K562 (cell line): ENCODE data around the gene DCAF15. TPM values are rescaled to one million over a fixed set of nuclear protein-coding genes. Genes with fewer than 3 reads are reported as not detected.
A peak's percentile ranks its signal among the peaks of the same experiment; 100 is the strongest.

Experiments used
- ATAC-seq: fragments of 200-7000 bp; cut with Tn5 transposase; 3 replicates; pipeline ENCODE4 v1.9.1; 2020; ENCODE audit warnings: moderate library complexity
- BruUV-seq: library from RNA; stranded (reverse); fragments of 400-500 nt; replicated peaks from 2 replicates; lab custom pipeline; 2021; lab: Mats Ljungman, UMichigan
- CTCF ChIA-PET: fragments of 300-600 bp; formaldehyde crosslinking; extraction: SDS; loops from one replicate; lab custom pipeline; 2021; ENCODE audit warnings: low intra/inter-chr PET ratio; lab: Yijun Ruan, JAX
- POLR2A ChIA-PET: fragments of 300-600, 350-650 bp; sonication (Branson Sonifier 250); formaldehyde crosslinking; extraction: SDS; loops from one replicate; lab custom pipeline; 2021; ENCODE audit warnings: antibody characterized with exemption, inconsistent platforms; lab: Yijun Ruan, JAX
- DNase-seq, 4 experiments: peaks; one replicate each; pipeline versions ENCODE4 v3.0.0 to v3.0.0-alpha.2; 2011 to 2018; ENCODE audit warnings: low spot score in 3 of 4, mixed read lengths in 3 of 4; ENCODE audit errors: extremely low read depth in 1 of 4
- FAIRE-seq: peaks from 2 replicates; lab custom pipeline; 2011; peaks lifted over from hg19 to GRCh38; lab: Jason Lieb, UNC
- H2AFZ ChIP-seq: 2 replicates; pipeline ENCODE4 v1.6.0; 2011; ENCODE audit warnings: low read depth, low read length, control low read depth, inconsistent platforms
- H3K27ac ChIP-seq: fragments of 200-600 bp; 3 replicates; pipeline ENCODE4 v1.8.0; 2011; ENCODE audit warnings: low read depth, mild to moderate bottlenecking, control low read depth, inconsistent platforms, low read length, moderate library complexity, mixed read lengths; ENCODE audit errors: extremely low read depth
- H3K27me3 ChIP-seq, 2 experiments: fragments of 300-600 bp in 1 of 2; 2 replicates in 1 of 2; 3 replicates in 1 of 2; pipeline versions ENCODE4 v1.6.0 to v1.8.0; 2011; ENCODE audit warnings: inconsistent platforms in 2 of 2, low read length in 2 of 2, mild to moderate bottlenecking in 1 of 2, mixed read lengths in 1 of 2, moderate library complexity in 1 of 2; ENCODE audit not compliant: control insufficient read depth in 2 of 2, insufficient read depth in 2 of 2
- H3K36me3 ChIP-seq: fragments of 300-600 bp; 3 replicates; pipeline ENCODE4 v1.8.0; 2011; ENCODE audit warnings: mild to moderate bottlenecking, low read length, inconsistent platforms; ENCODE audit not compliant: control insufficient read depth, insufficient read depth
- H3K4me1 ChIP-seq, 2 experiments: fragments of 200-600 bp in 1 of 2; replicated peaks in 1 of 2; 2 replicates in 1 of 2; 3 replicates in 1 of 2; pipeline versions ENCODE4 v1.5.1 to v1.8.0; 2011; ENCODE audit warnings: inconsistent platforms in 2 of 2, low read length in 2 of 2, mild to moderate bottlenecking in 1 of 2, mixed read lengths in 1 of 2, moderate library complexity in 1 of 2; ENCODE audit not compliant: control insufficient read depth in 2 of 2, insufficient read depth in 2 of 2
- H3K4me2 ChIP-seq: 2 replicates; pipeline ENCODE4 v1.6.1; 2011; ENCODE audit warnings: low read length, control low read depth, inconsistent platforms, mixed read lengths; ENCODE audit not compliant: insufficient read depth
- H3K4me3 ChIP-seq: fragments of 200-600 bp; sonication (generic), shearing (Covaris generic); 2 replicates; pipeline ENCODE4 v1.5.1; 2016; ENCODE audit warnings: control low read depth, inconsistent platforms
- H3K79me2 ChIP-seq: fragments of 200-600 bp; 3 replicates; pipeline ENCODE4 v1.8.0; 2011; ENCODE audit warnings: low read length, inconsistent platforms; ENCODE audit not compliant: control insufficient read depth, insufficient read depth
- H3K9ac ChIP-seq, 2 experiments: 2 replicates each; pipeline versions ENCODE4 v1.6.0 to v1.6.1; 2011; ENCODE audit warnings: low read depth in 2 of 2, low read length in 2 of 2, control low read depth in 1 of 2, inconsistent platforms in 1 of 2, mild to moderate bottlenecking in 1 of 2, mixed read lengths in 1 of 2; ENCODE audit not compliant: insufficient read depth in 1 of 2
- H3K9me1 ChIP-seq: one replicate; pipeline ENCODE4 v1.6.0; 2011; ENCODE audit warnings: inconsistent platforms, mild to moderate bottlenecking, low read length, moderate library complexity; ENCODE audit not compliant: control insufficient read depth, insufficient read depth
- H3K9me3 ChIP-seq: replicated peaks from 2 replicates; pipeline ENCODE4 v1.5.1; 2011; ENCODE audit warnings: low read depth, low read length, inconsistent platforms; ENCODE audit not compliant: control insufficient read depth, insufficient read depth
- H4K20me1 ChIP-seq: replicated peaks from 2 replicates; pipeline ENCODE4 v1.6.1; 2011; ENCODE audit warnings: low read length, inconsistent platforms, mixed read lengths; ENCODE audit not compliant: control insufficient read depth, insufficient read depth
- KAT2B ChIP-seq: IDR thresholded peaks from one replicate; pipeline ENCODE4 v1.6.1; 2012; ENCODE audit warnings: low read depth, mild to moderate bottlenecking, control low read depth, inconsistent platforms, low read length, moderate library complexity
- MTF1 ChIP-seq: fragments of 250-450 bp; sonication (Bioruptor Pico); IDR thresholded peaks from 2 replicates; pipeline ENCODE4 v1.9.0; 2021; ENCODE audit warnings: moderate library complexity, mild to moderate bottlenecking, inconsistent platforms, borderline replicate concordance
- NCOR1 ChIP-seq: fragments of 450-650 bp; IDR thresholded peaks from 2 replicates; pipeline ENCODE4 v1.6.1; 2016; ENCODE audit warnings: mild to moderate bottlenecking, moderate library complexity
- NFRKB ChIP-seq: fragments of 450-650 bp; IDR thresholded peaks from 2 replicates; pipeline ENCODE4 v1.6.1; 2016; ENCODE audit warnings: low read depth
- PHF21A ChIP-seq: fragments of 450-650 bp; IDR thresholded peaks from 2 replicates; pipeline ENCODE4 v1.6.1; 2017; ENCODE audit warnings: low read depth, borderline replicate concordance
- POLR2G ChIP-seq: fragments of 200-400 bp; formaldehyde crosslinking; IDR thresholded peaks from 2 replicates; pipeline ENCODE4 v1.6.1; 2017; ENCODE audit warnings: low read depth, mild to moderate bottlenecking, antibody characterized with exemption, low read length, moderate library complexity
- RBFOX2 ChIP-seq: fragments of 200-400 bp; formaldehyde crosslinking; IDR thresholded peaks from 2 replicates; pipeline ENCODE4 v1.6.1; 2017; ENCODE audit warnings: low read depth, mild to moderate bottlenecking, low read length, moderate library complexity
- RBM39 ChIP-seq: fragments of 200-400 bp; formaldehyde crosslinking; optimal IDR thresholded peaks from 2 replicates; pipeline ENCODE3; 2018; ENCODE audit warnings: low read depth, low read length
- ZBTB33 ChIP-seq: sonication (generic); formaldehyde crosslinking; IDR thresholded peaks from 2 replicates; pipeline ENCODE4 v1.8.1; 2023; ENCODE audit warnings: mild to moderate bottlenecking, missing genetic modification reagents
- ZNF274 ChIP-seq: IDR thresholded peaks from 2 replicates; pipeline ENCODE4 v1.6.1; 2011; ENCODE audit warnings: low read depth, mild to moderate bottlenecking, low read length, moderate library complexity, borderline replicate concordance
- ZNF707 ChIP-seq: fragments of 250-450 bp; sonication (Bioruptor Pico); conservative IDR thresholded peaks from 2 replicates; pipeline ENCODE4 v1.8.0; 2022; ENCODE audit warnings: inconsistent platforms, mild to moderate bottlenecking, moderate library complexity
- WGBS: fragments of 100-300 bp; shearing (Covaris generic); methylation state at CpG from one replicate; pipeline ENCODE4 v1.1.6; 2016; ENCODE audit warnings: low coverage, mixed read lengths; ENCODE audit not compliant: insufficient coverage; ENCODE audit errors: missing lambda C conversion rate; 5-methylcytosine and 5-hydroxymethylcytosine counted together
- in situ Hi-C: fragments of 300-500 bp; cut with MboI; formaldehyde crosslinking; loops from 4 replicates; pipeline ENCODE4 v1.15.0; 2018; ENCODE audit warnings: inconsistent platforms, mixed read lengths
- intact Hi-C: fragments of 100-400 bp; cut with micrococcal nuclease; formaldehyde crosslinking; loops from 2 replicates; pipeline ENCODE4 v1.14.2; 2022
- polyA plus RNA-seq, 8 experiments: library from polyadenylated mRNA; depleted of rRNA in 4 of 8; stranded (reverse) in 5 of 8; unstranded in 3 of 8; fragments of >200 nt; fragmentation: Nextera tagmentation in 2 of 8; fragmentation: Illumina TruSeq in 1 of 8; extraction: Ambion mirVana in 2 of 8; extraction: Trizol in 1 of 8; gene quantifications; 2 replicates each; pipeline versions ENCODE4 v1.2.1 to v1.2.3, GENCODE V29; 2011 to 2014; ENCODE audit warnings: inconsistent platforms in 1 of 8, missing spikeins in 1 of 8
- total RNA-seq, 7 experiments: library from RNA; depleted of rRNA in 6 of 7; stranded (reverse); fragments of >200 nt in 6 of 7; fragmentation: Illumina TruSeq in 2 of 7; extraction: Trizol in 2 of 7; gene quantifications; 2 replicates each; pipeline versions ENCODE4 v1.2.1 to v1.2.3, GENCODE V29; 2011 to 2021; ENCODE audit warnings: low replicate concordance in 1 of 7

The DCAF15 gene
- total and polyA plus RNA-seq, 9 of the 15 experiments (the other 6 are each of a cell fraction or from before 2014, with no cell fraction given), result 0.17 to 68.5 (median 27.7) TPM

- POLR2A ChIA-PET, result interaction anchor here (0.6 to 3.2 kb wide), 6 partner anchors 10 to 80 kb away, joined by 3 to 21 read pairs (median 4); no protein-coding TSS in a partner anchor
- Histone ChIP-seq H3K9ac (peak overlapping the region in 1 of 2 experiments; percentile 35; a peak in 2 of 4 replicates), H2AFZ (no peak overlapping the region), H3K27ac (no peak overlapping the region), H3K4me3 (no peak overlapping the region), H3K9me1 (no peaks in the 10 kb centered on the region), H3K4me2 (no peak overlapping the region), H3K36me3 (peaks cover 19% of the 10 kb centered on the region; the same call in 1 of the 3 replicates), H3K27me3 (peaks cover 0 to 3% of the 10 kb centered on the region in 2 experiments; a peak in 2 of 5 replicates), H3K4me1 (peaks cover 0 to 54% of the 10 kb centered on the region in 2 experiments; a peak in 4 of 5 replicates), H4K20me1 (0 out of 2 replicates have a peak, but pooled peaks cover 4% of the 10 kb centered on the region), H3K79me2 (no peaks in the 10 kb centered on the region), H3K9me3 (no peaks in the 10 kb centered on the region)
- in situ Hi-C loops, result no loop called here
- CTCF ChIA-PET, result no interaction called here
- FAIRE-seq (no peak), DNase-seq (no peak), ATAC-seq (no peak)
- BruUV-seq, result no TSS peak
- intact Hi-C loops, result no loop called here
- WGBS, result 81% methylated on average over 33 of the region's 42 CpGs
- no peak for TF ChIP-seq NFRKB
- TF ChIP-seq ZNF707 (CRISPR knock-in tag), result no peak
- no peak for TF ChIP-seq MTF1 (CRISPR knock-in tag)
- peak; percentile 84 for TF ChIP-seq ZBTB33 (CRISPR knock-in tag)
- TF ChIP-seq KAT2B, result no peak
- TF ChIP-seq RBM39, result no peak
- 0 out of 2 replicates have a peak, but pooled peaks have one; percentile 12 for TF ChIP-seq RBFOX2
- no peak for TF ChIP-seq NCOR1
- no peak for TF ChIP-seq PHF21A
- TF ChIP-seq ZNF274, result no peak
- TF ChIP-seq POLR2G, result peak; percentile 65
Observed at GRCh38 chr19:13932911-13933393, 19.4 kb upstream of the DCAF15 start.
